ENCODE measurements around the gene RBM39.

Gene RBM39

GRCh38 chr20:35734374-35734773 is 7.7 kb downstream of the RBM39 start:
- DNase-seq (ENCODE audit: extremely low spot score): no peak
- no peak for TF ChIP-seq ZNF384 (IDR thresholded peaks at IDR 0.05)
- no peak for TF ChIP-seq LEF1 (IDR thresholded peaks at IDR 0.05; ENCODE audit: borderline replicate concordance)
- no peak for TF ChIP-seq BHLHE40 (IDR thresholded peaks at IDR 0.05; ENCODE audit: borderline replicate concordance)
- no peak for TF ChIP-seq TARDBP (IDR thresholded peaks at IDR 0.05)
- no peak for TF ChIP-seq ELF4 (IDR thresholded peaks at IDR 0.05)
- no peak for TF ChIP-seq ARNT (IDR thresholded peaks at IDR 0.05)
- no peak for TF ChIP-seq SP1 (IDR thresholded peaks at IDR 0.05)
- TF ChIP-seq HDGF (IDR thresholded peaks at IDR 0.05; ENCODE audit: borderline replicate concordance): no peak
- TF ChIP-seq FOXK2 (IDR thresholded peaks at IDR 0.05): no peak
- no peak for TF ChIP-seq CTBP1 (IDR thresholded peaks at IDR 0.05; ENCODE audit: borderline replicate concordance)
- no peak for TF ChIP-seq FOXA1 (IDR thresholded peaks at IDR 0.05)
- no peak for TF ChIP-seq SUZ12 (IDR thresholded peaks at IDR 0.05)
- no peak for TF ChIP-seq L3MBTL2 (conservative IDR thresholded peaks at IDR 0.05)
- no peak for TF ChIP-seq NFRKB (IDR thresholded peaks at IDR 0.05)
- no peak for TF ChIP-seq FOXM1 (IDR thresholded peaks at IDR 0.05; ENCODE audit: borderline replicate concordance)
- TF ChIP-seq, protein P1, sequence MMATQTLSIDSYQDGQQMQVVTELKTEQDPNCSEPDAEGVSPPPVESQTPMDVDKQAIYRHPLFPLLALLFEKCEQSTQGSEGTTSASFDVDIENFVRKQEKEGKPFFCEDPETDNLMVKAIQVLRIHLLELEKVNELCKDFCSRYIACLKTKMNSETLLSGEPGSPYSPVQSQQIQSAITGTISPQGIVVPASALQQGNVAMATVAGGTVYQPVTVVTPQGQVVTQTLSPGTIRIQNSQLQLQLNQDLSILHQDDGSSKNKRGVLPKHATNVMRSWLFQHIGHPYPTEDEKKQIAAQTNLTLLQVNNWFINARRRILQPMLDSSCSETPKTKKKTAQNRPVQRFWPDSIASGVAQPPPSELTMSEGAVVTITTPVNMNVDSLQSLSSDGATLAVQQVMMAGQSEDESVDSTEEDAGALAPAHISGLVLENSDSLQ (IDR thresholded peaks at IDR 0.05): no peak
- POLR2A ChIA-PET: interaction anchor here (1.4 kb wide), 1 partner anchor 11 kb away, joined by 3 read pairs; no protein-coding TSS in a partner anchor
- CTCF ChIA-PET: no interaction called here

DNA sequence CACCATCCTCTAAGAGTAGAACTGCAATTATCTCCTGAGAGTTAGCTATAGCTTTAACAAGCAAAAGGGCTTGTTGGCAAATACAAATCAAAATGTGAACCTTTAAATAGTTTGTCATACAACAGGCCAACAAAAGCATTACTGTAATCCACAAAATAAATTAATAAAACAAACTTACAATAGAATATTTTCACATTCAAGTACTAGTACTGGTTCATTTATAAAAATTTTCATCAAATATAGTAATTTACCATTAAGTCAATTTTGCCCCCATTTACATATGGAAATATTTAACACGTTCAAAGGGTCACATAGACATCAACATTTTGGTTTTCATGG is 9.4 kb downstream of the RBM39 start:
- TF ChIP-seq FOXK2 (IDR thresholded peaks at IDR 0.05): no peak
- no peak for TF ChIP-seq FOXA1 (IDR thresholded peaks at IDR 0.05)
- TF ChIP-seq, protein P1 (IDR thresholded peaks at IDR 0.05): no peak
- no peak for TF ChIP-seq ZNF384 (IDR thresholded peaks at IDR 0.05)
- no peak for TF ChIP-seq SUZ12 (IDR thresholded peaks at IDR 0.05)
- no peak for TF ChIP-seq BHLHE40 (IDR thresholded peaks at IDR 0.05; ENCODE audit: borderline replicate concordance)
- TF ChIP-seq CTBP1 (IDR thresholded peaks at IDR 0.05; ENCODE audit: borderline replicate concordance): no peak
- TF ChIP-seq SP1 (IDR thresholded peaks at IDR 0.05): no peak
- ChIA-PET CTCF (no interaction called here), POLR2A (no interaction called here)
- no peak for DNase-seq (ENCODE audit: extremely low spot score)

DNA sequence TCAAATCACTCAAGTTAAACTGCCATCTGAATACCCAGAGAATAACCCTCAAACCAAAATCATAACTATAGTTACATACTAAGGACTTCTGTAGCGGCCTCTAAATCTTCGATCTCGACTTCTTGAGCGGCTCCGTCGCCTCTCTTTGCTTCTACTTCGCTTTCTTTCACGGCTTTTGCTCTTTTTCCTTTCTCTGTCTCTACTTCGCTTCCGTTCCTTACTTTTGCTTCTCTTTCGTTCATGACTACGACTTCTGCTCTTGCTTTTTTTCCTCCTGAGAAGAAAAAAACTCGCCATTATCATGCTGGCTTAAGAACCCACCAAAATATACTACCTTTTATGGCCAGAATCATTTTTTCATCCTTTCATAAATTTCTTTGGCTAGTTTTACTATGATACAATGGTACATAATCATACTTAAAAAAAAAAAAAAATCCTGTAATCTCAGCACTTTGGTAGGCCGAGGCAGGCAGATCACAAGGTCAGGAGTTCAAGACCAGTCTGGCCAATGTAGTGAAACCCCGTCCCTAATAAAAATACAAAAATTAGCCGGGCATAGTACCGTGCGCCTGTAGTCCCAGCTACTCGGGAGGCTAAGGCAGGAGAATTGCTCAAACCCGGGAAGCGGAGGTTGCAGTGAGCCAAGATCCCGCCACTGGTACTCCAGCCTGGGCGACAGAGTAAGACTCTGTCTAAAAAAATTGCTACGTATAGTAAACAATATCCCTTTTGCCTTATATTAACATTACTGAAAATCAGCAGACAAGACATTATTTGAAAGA is 10.0 kb downstream of the RBM39 start:
- CTCF ChIA-PET: no interaction called here
- TF ChIP-seq LEF1 (IDR thresholded peaks at IDR 0.05; ENCODE audit: borderline replicate concordance): no peak
- no peak for TF ChIP-seq ZNF384 (IDR thresholded peaks at IDR 0.05)
- TF ChIP-seq, protein P1 (IDR thresholded peaks at IDR 0.05): no peak
- TF ChIP-seq ARNT (IDR thresholded peaks at IDR 0.05): no peak
- no peak for TF ChIP-seq NFRKB (IDR thresholded peaks at IDR 0.05)
- no peak for TF ChIP-seq SUZ12 (IDR thresholded peaks at IDR 0.05)
- TF ChIP-seq BHLHE40 (IDR thresholded peaks at IDR 0.05; ENCODE audit: borderline replicate concordance): no peak
- TF ChIP-seq ELF4 (IDR thresholded peaks at IDR 0.05): no peak
- DNase-seq (ENCODE audit: extremely low spot score): no peak
- POLR2A ChIA-PET: no interaction called here

GRCh38 chr20:35731469-35731788 is 10.6 kb downstream of the RBM39 start:
- TF ChIP-seq FOXK2 (IDR thresholded peaks at IDR 0.05) (no peak), HDGF (IDR thresholded peaks at IDR 0.05; ENCODE audit: borderline replicate concordance) (no peak), BHLHE40 (IDR thresholded peaks at IDR 0.05; ENCODE audit: borderline replicate concordance) (no peak), FOXM1 (IDR thresholded peaks at IDR 0.05; ENCODE audit: borderline replicate concordance) (no peak), ARNT (IDR thresholded peaks at IDR 0.05) (no peak)
- TF ChIP-seq, protein P1 (IDR thresholded peaks at IDR 0.05): no peak
- DNase-seq (ENCODE audit: extremely low spot score): no peak
- POLR2A ChIA-PET: interaction anchor here (1.1 kb wide), 1 partner anchor 11 kb away, joined by 6 read pairs; the partner anchor contains the start of gene RBM39
- CTCF ChIA-PET: no interaction called here

GRCh38 chr20:35730583-35731468 is 11.2 kb downstream of the RBM39 start:
- TF ChIP-seq, protein P1 (IDR thresholded peaks at IDR 0.05): no peak
- TF ChIP-seq TARDBP (IDR thresholded peaks at IDR 0.05): no peak
- no peak for TF ChIP-seq SUZ12 (IDR thresholded peaks at IDR 0.05)
- no peak for TF ChIP-seq L3MBTL2 (conservative IDR thresholded peaks at IDR 0.05)
- TF ChIP-seq BHLHE40 (IDR thresholded peaks at IDR 0.05; ENCODE audit: borderline replicate concordance): no peak
- no peak for TF ChIP-seq NFRKB (IDR thresholded peaks at IDR 0.05)
- TF ChIP-seq FOXA1 (IDR thresholded peaks at IDR 0.05): no peak
- TF ChIP-seq LEF1 (IDR thresholded peaks at IDR 0.05; ENCODE audit: borderline replicate concordance): no peak
- no peak for TF ChIP-seq ARNT (IDR thresholded peaks at IDR 0.05)
- no peak for TF ChIP-seq ZNF384 (IDR thresholded peaks at IDR 0.05)
- TF ChIP-seq SP1 (IDR thresholded peaks at IDR 0.05): no peak
- ChIA-PET CTCF (no interaction called here), POLR2A (interaction anchor here (1.1 kb wide), 1 partner anchor 11 kb away, joined by 6 read pairs; the partner anchor contains the start of gene RBM39)
- DNase-seq (ENCODE audit: extremely low spot score): no peak
